Liver (tissue), 3 donors: ENCODE measurements around the gene TRAPPC5.

Source experiments
- FOXA1 ChIP-seq: IDR thresholded peaks from 2 replicates; pipeline ENCODE4 v1.6.1; 2016; ENCODE audit warnings: antibody characterized with exemption
- GABPA ChIP-seq, 2 donors: IDR thresholded peaks in 1 of 2; conservative IDR thresholded peaks in 1 of 2; 2 replicates each; pipeline ENCODE4 v1.6.1; 2016; ENCODE audit warnings: antibody characterized with exemption in 2 of 2, mild to moderate bottlenecking in 1 of 2, moderate library complexity in 1 of 2
- HNF4G ChIP-seq: IDR thresholded peaks from 2 replicates; pipeline ENCODE4 v1.6.1; 2016; ENCODE audit warnings: antibody characterized with exemption
- RAD21 ChIP-seq, 2 donors: IDR thresholded peaks; 2 replicates each; pipeline ENCODE4 v1.6.1; 2016; ENCODE audit warnings: antibody characterized with exemption in 2 of 2, mild to moderate bottlenecking in 2 of 2
- SP1 ChIP-seq: IDR thresholded peaks from 2 replicates; pipeline ENCODE4 v1.6.1; 2018; ENCODE audit warnings: antibody characterized with exemption, mild to moderate bottlenecking
- TAF1 ChIP-seq: conservative IDR thresholded peaks from 2 replicates; pipeline ENCODE4 v1.6.1; 2016; ENCODE audit warnings: antibody characterized with exemption, mild to moderate bottlenecking
- TF ChIP-seq, protein P1 (sequence below): fragments of 150-350 bp; IDR thresholded peaks from 2 replicates; pipeline ENCODE4 v1.5.1; 2017; ENCODE audit warnings: improper control_type of control experiment, low read depth, low read length; ENCODE audit not compliant: missing input control
- TF ChIP-seq, protein P2 (sequence below): IDR thresholded peaks from 2 replicates; pipeline ENCODE4 v1.6.1; 2016; ENCODE audit warnings: antibody characterized with exemption, mild to moderate bottlenecking
- TF ChIP-seq, protein P3 (sequence below): IDR thresholded peaks from 2 replicates; pipeline ENCODE4 v1.6.1; 2016; ENCODE audit warnings: antibody characterized with exemption
- TF ChIP-seq, protein P4 (sequence below): IDR thresholded peaks from 2 replicates; pipeline ENCODE4 v1.6.1; 2016; ENCODE audit warnings: antibody characterized with exemption
- donor health status: healthy.
- donor health status: healthy.

DNA sequence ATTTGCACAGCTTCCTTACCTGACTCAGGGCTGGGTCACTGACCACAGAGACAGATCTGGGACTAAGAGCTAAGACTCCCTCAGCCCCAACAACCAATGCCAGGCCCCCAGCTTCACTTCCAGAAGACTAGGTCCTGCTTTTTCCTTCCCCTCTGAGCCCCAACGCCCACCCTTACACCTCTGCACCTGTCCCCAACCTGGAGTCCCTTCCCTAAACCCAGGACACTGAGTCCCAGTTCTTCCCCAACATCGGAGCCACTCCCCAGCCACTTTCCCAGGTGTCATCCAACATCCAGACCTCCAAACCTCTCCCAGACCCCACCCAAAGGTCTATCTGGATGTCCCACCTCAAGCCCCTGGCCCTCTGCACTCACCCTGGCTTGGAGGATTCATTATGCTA is 18.4 kb downstream of the TRAPPC5 start:
- TF ChIP-seq, protein P1, sequence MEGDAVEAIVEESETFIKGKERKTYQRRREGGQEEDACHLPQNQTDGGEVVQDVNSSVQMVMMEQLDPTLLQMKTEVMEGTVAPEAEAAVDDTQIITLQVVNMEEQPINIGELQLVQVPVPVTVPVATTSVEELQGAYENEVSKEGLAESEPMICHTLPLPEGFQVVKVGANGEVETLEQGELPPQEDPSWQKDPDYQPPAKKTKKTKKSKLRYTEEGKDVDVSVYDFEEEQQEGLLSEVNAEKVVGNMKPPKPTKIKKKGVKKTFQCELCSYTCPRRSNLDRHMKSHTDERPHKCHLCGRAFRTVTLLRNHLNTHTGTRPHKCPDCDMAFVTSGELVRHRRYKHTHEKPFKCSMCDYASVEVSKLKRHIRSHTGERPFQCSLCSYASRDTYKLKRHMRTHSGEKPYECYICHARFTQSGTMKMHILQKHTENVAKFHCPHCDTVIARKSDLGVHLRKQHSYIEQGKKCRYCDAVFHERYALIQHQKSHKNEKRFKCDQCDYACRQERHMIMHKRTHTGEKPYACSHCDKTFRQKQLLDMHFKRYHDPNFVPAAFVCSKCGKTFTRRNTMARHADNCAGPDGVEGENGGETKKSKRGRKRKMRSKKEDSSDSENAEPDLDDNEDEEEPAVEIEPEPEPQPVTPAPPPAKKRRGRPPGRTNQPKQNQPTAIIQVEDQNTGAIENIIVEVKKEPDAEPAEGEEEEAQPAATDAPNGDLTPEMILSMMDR: no peak
- TF ChIP-seq, protein P2, sequence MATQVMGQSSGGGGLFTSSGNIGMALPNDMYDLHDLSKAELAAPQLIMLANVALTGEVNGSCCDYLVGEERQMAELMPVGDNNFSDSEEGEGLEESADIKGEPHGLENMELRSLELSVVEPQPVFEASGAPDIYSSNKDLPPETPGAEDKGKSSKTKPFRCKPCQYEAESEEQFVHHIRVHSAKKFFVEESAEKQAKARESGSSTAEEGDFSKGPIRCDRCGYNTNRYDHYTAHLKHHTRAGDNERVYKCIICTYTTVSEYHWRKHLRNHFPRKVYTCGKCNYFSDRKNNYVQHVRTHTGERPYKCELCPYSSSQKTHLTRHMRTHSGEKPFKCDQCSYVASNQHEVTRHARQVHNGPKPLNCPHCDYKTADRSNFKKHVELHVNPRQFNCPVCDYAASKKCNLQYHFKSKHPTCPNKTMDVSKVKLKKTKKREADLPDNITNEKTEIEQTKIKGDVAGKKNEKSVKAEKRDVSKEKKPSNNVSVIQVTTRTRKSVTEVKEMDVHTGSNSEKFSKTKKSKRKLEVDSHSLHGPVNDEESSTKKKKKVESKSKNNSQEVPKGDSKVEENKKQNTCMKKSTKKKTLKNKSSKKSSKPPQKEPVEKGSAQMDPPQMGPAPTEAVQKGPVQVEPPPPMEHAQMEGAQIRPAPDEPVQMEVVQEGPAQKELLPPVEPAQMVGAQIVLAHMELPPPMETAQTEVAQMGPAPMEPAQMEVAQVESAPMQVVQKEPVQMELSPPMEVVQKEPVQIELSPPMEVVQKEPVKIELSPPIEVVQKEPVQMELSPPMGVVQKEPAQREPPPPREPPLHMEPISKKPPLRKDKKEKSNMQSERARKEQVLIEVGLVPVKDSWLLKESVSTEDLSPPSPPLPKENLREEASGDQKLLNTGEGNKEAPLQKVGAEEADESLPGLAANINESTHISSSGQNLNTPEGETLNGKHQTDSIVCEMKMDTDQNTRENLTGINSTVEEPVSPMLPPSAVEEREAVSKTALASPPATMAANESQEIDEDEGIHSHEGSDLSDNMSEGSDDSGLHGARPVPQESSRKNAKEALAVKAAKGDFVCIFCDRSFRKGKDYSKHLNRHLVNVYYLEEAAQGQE: no peak
- TF ChIP-seq SP1 (no peak), TAF1 (no peak), RAD21 (IDR thresholded peaks at IDR 0.05) (no peak), FOXA1 (no peak), HNF4G (no peak), GABPA (IDR thresholded peaks at IDR 0.05 in 1 of 2, conservative IDR thresholded peaks at IDR 0.05 in 1 of 2) (no peak)
- TF ChIP-seq, protein P3, sequence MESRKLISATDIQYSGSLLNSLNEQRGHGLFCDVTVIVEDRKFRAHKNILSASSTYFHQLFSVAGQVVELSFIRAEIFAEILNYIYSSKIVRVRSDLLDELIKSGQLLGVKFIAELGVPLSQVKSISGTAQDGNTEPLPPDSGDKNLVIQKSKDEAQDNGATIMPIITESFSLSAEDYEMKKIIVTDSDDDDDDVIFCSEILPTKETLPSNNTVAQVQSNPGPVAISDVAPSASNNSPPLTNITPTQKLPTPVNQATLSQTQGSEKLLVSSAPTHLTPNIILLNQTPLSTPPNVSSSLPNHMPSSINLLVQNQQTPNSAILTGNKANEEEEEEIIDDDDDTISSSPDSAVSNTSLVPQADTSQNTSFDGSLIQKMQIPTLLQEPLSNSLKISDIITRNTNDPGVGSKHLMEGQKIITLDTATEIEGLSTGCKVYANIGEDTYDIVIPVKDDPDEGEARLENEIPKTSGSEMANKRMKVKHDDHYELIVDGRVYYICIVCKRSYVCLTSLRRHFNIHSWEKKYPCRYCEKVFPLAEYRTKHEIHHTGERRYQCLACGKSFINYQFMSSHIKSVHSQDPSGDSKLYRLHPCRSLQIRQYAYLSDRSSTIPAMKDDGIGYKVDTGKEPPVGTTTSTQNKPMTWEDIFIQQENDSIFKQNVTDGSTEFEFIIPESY: no peak
- TF ChIP-seq, protein P4, sequence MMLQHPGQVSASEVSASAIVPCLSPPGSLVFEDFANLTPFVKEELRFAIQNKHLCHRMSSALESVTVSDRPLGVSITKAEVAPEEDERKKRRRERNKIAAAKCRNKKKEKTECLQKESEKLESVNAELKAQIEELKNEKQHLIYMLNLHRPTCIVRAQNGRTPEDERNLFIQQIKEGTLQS: no peak
